Colonic mucosa (tissue), 4 donors: ENCODE measurements around the gene TBC1D9. TPM values are rescaled to one million over a fixed set of nuclear protein-coding genes. Genes with fewer than 3 reads are reported as not detected.

Experiments used
- DNase-seq: peaks from one replicate; pipeline ENCODE4 v3.0.0-alpha.2; 2020
- H3K27ac ChIP-seq: fragments of 200-600 bp; one replicate; pipeline ENCODE4 v1.8.0; 2021
- H3K27me3 ChIP-seq: fragments of 200-600 bp; one replicate; pipeline ENCODE4 v1.8.0; 2021
- H3K36me3 ChIP-seq: fragments of 200-600 bp; one replicate; pipeline ENCODE4 v1.8.0; 2021
- H3K4me1 ChIP-seq: fragments of 200-600 bp; one replicate; pipeline ENCODE4 v1.8.0; 2021; ENCODE audit warnings: mild to moderate bottlenecking
- H3K4me3 ChIP-seq: fragments of 200-600 bp; one replicate; pipeline ENCODE4 v1.8.0; 2021
- H3K9ac ChIP-seq, 2 donors: one replicate each; pipeline ENCODE4 v1.7.0; 2013; ENCODE audit warnings: control low read depth in 2 of 2, low read depth in 2 of 2, low read length in 2 of 2
- H3K9me3 ChIP-seq: fragments of 200-600 bp; one replicate; pipeline ENCODE4 v1.8.0; 2021
- CTCF ChIP-seq: fragments of 200-600 bp; IDR thresholded peaks from one replicate; pipeline ENCODE4 v1.8.0; 2022; ENCODE audit warnings: antibody characterized with exemption, mild to moderate bottlenecking
- intact Hi-C: fragments of 100-400 bp; cut with DNase I; formaldehyde crosslinking; loops from one replicate; pipeline ENCODE4 v1.14.1; 2022
- total RNA-seq, 2 donors: library from RNA; stranded (reverse); fragmentation: NEBNext Ultra II Directional in 1 of 2; extraction: Animal tissue kit (Norgen Biotek cat#: 25700) in 1 of 2; gene quantifications; one replicate each; pipeline ENCODE4 v1.2.1, GENCODE V29; 2021
- donor health status: healthy.
- donor health status: DM: no; HTN: no; CAD: no.
- donor health status: DM: no; HTN: no; CAD: no.

TBC1D9 gene
- total RNA-seq, 2 donors from 2014 or later = 6.8 to 11.6 TPM

- Histone ChIP-seq H3K36me3 (no peaks in the 10 kb centered on the region), H3K27me3 (no peaks in the 10 kb centered on the region), H3K27ac (no peak overlapping the region), H3K9me3 (no peaks in the 10 kb centered on the region), H3K4me3 (no peak overlapping the region), H3K4me1 (no peaks in the 10 kb centered on the region), H3K9ac (no peak overlapping the region)
- TF ChIP-seq CTCF = no peak
- no peak for DNase-seq
- intact Hi-C loops = no loop called here
Observed at GRCh38 chr4:140738139-140738538, 18.0 kb downstream of the TBC1D9 start.

GRCh38 chr4:140736669-140737343, 19.4 kb downstream of the TBC1D9 start:
- intact Hi-C loops = no loop called here

GRCh38 chr4:140735779-140736391, 20.3 kb downstream of the TBC1D9 start:
- no peak overlapping the region for H3K27ac ChIP-seq
- no peaks in the 10 kb centered on the region for H3K9me3 ChIP-seq
- no peaks in the 10 kb centered on the region for H3K36me3 ChIP-seq
- no peak overlapping the region for H3K9ac ChIP-seq
- no peak for TF ChIP-seq CTCF
- no peaks in the 10 kb centered on the region for H3K27me3 ChIP-seq
- intact Hi-C loops = no loop called here
- no peaks in the 10 kb centered on the region for H3K4me1 ChIP-seq
- no peak overlapping the region for H3K4me3 ChIP-seq
- no peak for DNase-seq

More at GRCh38 chr4:140736669-140737343, 19.4 kb downstream of the TBC1D9 start:
- Histone ChIP-seq H3K36me3 (no peaks in the 10 kb centered on the region), H3K4me1 (no peaks in the 10 kb centered on the region), H3K9ac (no peak overlapping the region), H3K4me3 (no peak overlapping the region), H3K27ac (no peak overlapping the region), H3K9me3 (no peaks in the 10 kb centered on the region), H3K27me3 (no peaks in the 10 kb centered on the region)
- TF ChIP-seq CTCF = no peak
- no peak for DNase-seq

- no peak overlapping the region for H3K9ac ChIP-seq
- intact Hi-C loops = no loop called here
- no peak overlapping the region for H3K27ac ChIP-seq
- H3K9me3 ChIP-seq = no peaks in the 10 kb centered on the region
- no peak for DNase-seq
- no peaks in the 10 kb centered on the region for H3K27me3 ChIP-seq
- no peak overlapping the region for H3K4me3 ChIP-seq
- no peaks in the 10 kb centered on the region for H3K4me1 ChIP-seq
- TF ChIP-seq CTCF = no peak
- no peaks in the 10 kb centered on the region for H3K36me3 ChIP-seq
Observed at GRCh38 chr4:140735317-140735716, 20.9 kb downstream of the TBC1D9 start.

- no peak for TF ChIP-seq CTCF
- DNase-seq = no peak
- Histone ChIP-seq H3K27me3 (no peaks in the 10 kb centered on the region), H3K4me1 (peaks cover 10% of the 10 kb centered on the region), H3K9ac (no peak overlapping the region), H3K36me3 (no peaks in the 10 kb centered on the region), H3K4me3 (no peak overlapping the region), H3K9me3 (no peaks in the 10 kb centered on the region), H3K27ac (no peak overlapping the region)
- intact Hi-C loops = no loop called here
Observed at GRCh38 chr4:140732780-140733179, 23.4 kb downstream of the TBC1D9 start.
